ENCODE data around the gene OAS1.

- no peak for TF ChIP-seq POLR2A (IDR thresholded peaks at IDR 0.05; ENCODE audit: low read depth, low read length)
- no peak for TF ChIP-seq TAF1 (IDR thresholded peaks at IDR 0.05; ENCODE audit: low read depth, low read length)
- TF ChIP-seq POU2F2 (IDR thresholded peaks at IDR 0.05; ENCODE audit: low read depth, low read length) = no peak
- TF ChIP-seq POLR2AphosphoS5 (IDR thresholded peaks at IDR 0.05; ENCODE audit: low read depth, low read length) = no peak
Observed at GRCh38 chr12:112964915-112965314, 58.2 kb downstream of the OAS1 start.
